Measurements from ENCODE around the gene DNAAF9. TPM values are rescaled to one million over a fixed set of nuclear protein-coding genes. Genes with fewer than 3 reads are reported as not detected.

Gene DNAAF9
- total RNA-seq, 6 experiments from 2014 or later, result 11.7 to 15.5 (median 12.9) TPM

DNA sequence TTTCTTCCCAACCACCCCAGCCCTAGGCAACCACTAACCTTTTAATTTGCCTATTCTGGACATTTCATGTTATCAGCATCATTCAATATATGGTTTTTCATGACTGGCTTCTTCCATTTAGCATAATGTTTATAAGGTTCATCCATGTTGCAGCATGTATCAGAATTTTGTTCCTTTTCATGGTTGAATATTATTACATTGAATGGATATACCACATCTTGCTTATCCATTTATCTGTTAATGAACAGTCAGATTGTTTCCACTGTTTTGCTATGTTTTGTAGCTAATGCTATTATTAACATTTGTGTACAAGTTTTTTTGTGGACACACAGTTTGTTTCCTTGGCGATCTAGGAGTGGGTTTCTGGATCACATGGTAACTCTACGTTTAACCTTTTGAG is 3.0 kb upstream of the DNAAF9 start:
- no peaks in the 10 kb centered on the region for H3K9me3 Mint-ChIP-seq
- no peak for DNase-seq
- no peak overlapping the region for H3K4me3 Mint-ChIP-seq
- H3K36me3 Mint-ChIP-seq (ENCODE audit: low read depth), result no peaks in the 10 kb centered on the region
- TF ChIP-seq, protein P1, sequence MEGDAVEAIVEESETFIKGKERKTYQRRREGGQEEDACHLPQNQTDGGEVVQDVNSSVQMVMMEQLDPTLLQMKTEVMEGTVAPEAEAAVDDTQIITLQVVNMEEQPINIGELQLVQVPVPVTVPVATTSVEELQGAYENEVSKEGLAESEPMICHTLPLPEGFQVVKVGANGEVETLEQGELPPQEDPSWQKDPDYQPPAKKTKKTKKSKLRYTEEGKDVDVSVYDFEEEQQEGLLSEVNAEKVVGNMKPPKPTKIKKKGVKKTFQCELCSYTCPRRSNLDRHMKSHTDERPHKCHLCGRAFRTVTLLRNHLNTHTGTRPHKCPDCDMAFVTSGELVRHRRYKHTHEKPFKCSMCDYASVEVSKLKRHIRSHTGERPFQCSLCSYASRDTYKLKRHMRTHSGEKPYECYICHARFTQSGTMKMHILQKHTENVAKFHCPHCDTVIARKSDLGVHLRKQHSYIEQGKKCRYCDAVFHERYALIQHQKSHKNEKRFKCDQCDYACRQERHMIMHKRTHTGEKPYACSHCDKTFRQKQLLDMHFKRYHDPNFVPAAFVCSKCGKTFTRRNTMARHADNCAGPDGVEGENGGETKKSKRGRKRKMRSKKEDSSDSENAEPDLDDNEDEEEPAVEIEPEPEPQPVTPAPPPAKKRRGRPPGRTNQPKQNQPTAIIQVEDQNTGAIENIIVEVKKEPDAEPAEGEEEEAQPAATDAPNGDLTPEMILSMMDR (IDR thresholded peaks at IDR 0.05), result no peak
- H3K27me3 Mint-ChIP-seq (ENCODE audit: insufficient read depth), result peaks cover 2% of the 10 kb centered on the region; the same call in 1 of the 2 replicates
- H3K27ac Mint-ChIP-seq, result no peak overlapping the region
- H3K4me1 Mint-ChIP-seq (ENCODE audit: low read depth), result peaks cover 19% of the 10 kb centered on the region

DNA sequence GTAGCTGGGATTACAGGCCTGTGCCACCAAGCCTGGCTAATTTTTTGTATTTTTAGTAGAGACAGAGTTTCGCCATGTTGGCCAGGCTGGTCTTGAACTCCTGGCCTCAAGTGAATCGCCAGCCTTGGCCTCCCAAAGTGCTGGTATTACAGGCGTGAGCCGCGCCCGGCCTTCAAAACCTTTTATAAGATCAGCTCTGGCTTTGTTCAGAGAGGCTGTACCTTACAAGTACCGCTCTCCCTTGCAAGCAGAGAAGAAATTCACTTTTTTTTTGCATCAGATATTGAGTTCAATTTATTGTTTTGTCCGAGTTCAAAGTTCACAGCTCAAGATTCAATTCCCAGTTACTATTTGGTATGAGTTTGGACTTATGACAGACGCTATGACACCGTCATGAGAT is 1.9 kb upstream of the DNAAF9 start:
- Mint-ChIP-seq H3K36me3 (ENCODE audit: low read depth) (no peaks in the 10 kb centered on the region), H3K9me3 (no peaks in the 10 kb centered on the region), H3K4me1 (ENCODE audit: low read depth) (peaks cover 29% of the 10 kb centered on the region), H3K27me3 (ENCODE audit: insufficient read depth) (peaks cover 2% of the 10 kb centered on the region; the same call in 1 of the 2 replicates), H3K27ac (no peak overlapping the region), H3K4me3 (peak overlapping the region; percentile 92)
- TF ChIP-seq, protein P1 (IDR thresholded peaks at IDR 0.05), result no peak
- no peak for DNase-seq

- peak overlapping the region; percentile 92 for H3K4me3 Mint-ChIP-seq
Observed at GRCh38 chr20:3407771-3408637, 535 bp upstream of the DNAAF9 start.

GRCh38 chr20:3406481-3407039 is 909 bp downstream of the DNAAF9 start:
- Mint-ChIP-seq H3K9me3 (no peaks in the 10 kb centered on the region), H3K27me3 (ENCODE audit: insufficient read depth) (no peaks in the 10 kb centered on the region; the same call in 1 of the 2 replicates)
- DNase-seq, result no peak

More at GRCh38 chr20:3407771-3408637, 535 bp upstream of the DNAAF9 start:
- Mint-ChIP-seq H3K27me3 (ENCODE audit: insufficient read depth) (peaks cover 2% of the 10 kb centered on the region; the same call in 1 of the 2 replicates), H3K36me3 (ENCODE audit: low read depth) (no peaks in the 10 kb centered on the region), H3K9me3 (no peaks in the 10 kb centered on the region), H3K27ac (peak overlapping the region; percentile 95), H3K4me1 (ENCODE audit: low read depth) (peaks cover 38% of the 10 kb centered on the region)
- TF ChIP-seq, protein P1 (IDR thresholded peaks at IDR 0.05), result no peak
- peak; percentile 56 for DNase-seq

GRCh38 chr20:3405696-3406358 is 1.6 kb downstream of the DNAAF9 start:
- Mint-ChIP-seq H3K4me1 (ENCODE audit: low read depth) (peaks cover 38% of the 10 kb centered on the region), H3K27ac (peak overlapping the region; percentile 95), H3K4me3 (peak overlapping the region; percentile 92), H3K9me3 (no peaks in the 10 kb centered on the region), H3K27me3 (ENCODE audit: insufficient read depth) (no peaks in the 10 kb centered on the region; the same call in 1 of the 2 replicates), H3K36me3 (ENCODE audit: low read depth) (no peaks in the 10 kb centered on the region)
- TF ChIP-seq, protein P1 (IDR thresholded peaks at IDR 0.05), result no peak
- DNase-seq, result no peak

More at GRCh38 chr20:3406481-3407039, 909 bp downstream of the DNAAF9 start:
- Mint-ChIP-seq H3K27ac (peak overlapping the region; percentile 95), H3K4me3 (peak overlapping the region; percentile 92), H3K36me3 (ENCODE audit: low read depth) (no peaks in the 10 kb centered on the region), H3K4me1 (ENCODE audit: low read depth) (peaks cover 38% of the 10 kb centered on the region)
- TF ChIP-seq, protein P1 (IDR thresholded peaks at IDR 0.05), result no peak
